GM19351 (cell line): ENCODE results near the gene SLC35F3.

Source experiments
- ATAC-seq: cut with Tn5 transposase; IDR thresholded peaks from one replicate; pipeline ENCODE4 v1.9.1; 2021; ENCODE audit warnings: mild to moderate bottlenecking, moderate library complexity; ENCODE audit not compliant: unreplicated experiment

The SLC35F3 gene

GRCh38 chr1:233971753-233972152 is 67.3 kb downstream of the SLC35F3 start:
- ATAC-seq: no peak

- ATAC-seq: no peak
These were observed 68.1 kb downstream of the SLC35F3 start for GRCh38 chr1:233972563-233972950.

DNA sequence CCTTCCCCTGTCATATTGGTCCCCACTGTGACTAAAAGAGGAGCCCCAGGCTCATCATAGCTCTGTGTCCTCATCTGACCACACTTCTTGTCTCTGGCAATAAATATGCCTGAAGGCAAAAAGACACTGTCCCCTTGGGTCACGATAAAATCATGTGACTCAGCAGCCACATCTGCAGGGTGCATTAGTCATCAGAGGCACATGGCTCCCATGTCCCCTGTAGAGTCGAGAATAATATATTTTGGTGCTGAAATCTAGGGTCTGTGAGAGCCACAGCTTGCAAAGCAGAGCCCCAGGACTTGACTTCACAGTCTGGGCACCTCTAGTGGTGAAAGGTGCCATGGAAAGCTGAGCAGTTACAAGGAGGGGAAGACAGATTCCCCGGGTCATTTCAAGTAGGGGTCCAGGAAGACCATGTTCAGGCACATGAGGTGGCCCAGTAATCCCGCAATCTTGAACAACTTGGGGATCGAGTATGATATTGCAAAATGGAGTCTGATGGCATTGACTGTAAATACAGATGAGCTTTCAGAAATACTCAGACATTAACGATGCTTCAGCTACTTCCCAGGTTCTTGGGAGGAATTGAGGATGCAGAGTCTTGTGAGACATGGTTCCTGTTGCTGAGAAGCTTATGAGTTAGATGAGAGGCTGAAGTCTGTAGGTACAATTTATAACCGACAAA is 68.6 kb downstream of the SLC35F3 start:
- no peak for ATAC-seq

- no peak for ATAC-seq
These were observed 71.0 kb downstream of the SLC35F3 start for GRCh38 chr1:233975486-233975885.

- no peak for ATAC-seq
These were observed 76.7 kb downstream of the SLC35F3 start for GRCh38 chr1:233981042-233981675.

GRCh38 chr1:233982827-233983518 is 78.5 kb downstream of the SLC35F3 start:
- ATAC-seq: no peak

DNA sequence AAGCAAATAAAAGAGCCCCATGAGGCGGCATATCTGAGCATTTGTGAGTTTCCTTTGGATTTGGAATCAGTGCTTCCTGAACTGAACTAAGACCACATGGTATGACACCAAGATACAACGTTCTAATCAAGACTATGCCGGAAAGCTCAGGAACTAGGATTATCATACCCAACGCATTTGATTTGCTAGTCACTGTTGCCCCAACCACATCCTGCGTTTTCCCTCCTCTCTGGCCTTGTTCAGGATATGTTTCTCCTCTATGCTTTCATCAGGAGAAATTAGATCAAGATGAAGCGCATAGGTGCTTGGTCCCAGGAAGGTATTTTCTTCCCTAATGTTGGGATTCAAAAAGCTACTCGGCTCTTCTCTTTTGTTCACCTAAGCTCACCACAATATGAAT is 79.3 kb downstream of the SLC35F3 start:
- ATAC-seq: no peak

GRCh38 chr1:233988963-233989696 is 84.7 kb downstream of the SLC35F3 start:
- ATAC-seq: no peak

DNA sequence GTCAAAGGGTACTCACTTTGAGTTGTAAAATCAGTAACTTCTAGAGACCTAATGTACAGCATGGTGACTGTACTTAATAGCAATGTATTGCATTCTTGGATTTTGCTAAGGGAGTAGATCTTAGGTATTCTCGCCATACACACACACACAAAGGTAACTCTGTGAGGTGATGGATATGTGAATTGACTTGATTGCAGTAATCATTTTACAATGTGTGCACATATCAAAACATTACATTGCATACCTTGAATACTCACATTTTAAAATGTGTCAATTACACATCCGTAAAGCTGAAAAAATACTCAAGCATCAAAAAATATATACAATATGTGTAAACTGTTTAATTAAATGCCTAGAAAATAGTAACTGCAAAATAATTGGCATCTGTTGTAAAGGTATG is 86.0 kb downstream of the SLC35F3 start:
- ATAC-seq: no peak

- ATAC-seq: peak; percentile 82
These were observed 89.2 kb downstream of the SLC35F3 start for GRCh38 chr1:233993651-233994050.

GRCh38 chr1:233994112-233994511 is 89.6 kb downstream of the SLC35F3 start:
- ATAC-seq: no peak

DNA sequence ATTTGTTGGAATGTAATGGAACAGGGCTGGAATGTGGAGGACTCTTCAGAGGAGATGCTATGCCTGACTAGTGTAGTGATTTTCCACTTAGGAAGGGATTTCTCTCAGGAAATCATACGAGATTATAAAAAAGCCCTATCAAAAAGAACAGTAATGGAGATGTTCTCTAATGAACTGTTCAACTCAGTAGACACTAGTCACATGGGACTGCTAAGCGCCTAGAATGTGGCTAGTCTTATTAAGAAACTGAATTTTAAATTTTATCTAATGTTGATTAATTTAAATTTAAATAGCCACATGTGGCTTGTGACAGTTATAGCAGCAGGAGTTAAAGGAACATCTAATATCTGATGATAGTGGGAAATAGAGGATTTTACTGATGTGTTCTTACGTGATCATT is 94.0 kb downstream of the SLC35F3 start:
- no peak for ATAC-seq

- ATAC-seq: no peak
These were observed 94.4 kb downstream of the SLC35F3 start for GRCh38 chr1:233998891-233999290.

DNA sequence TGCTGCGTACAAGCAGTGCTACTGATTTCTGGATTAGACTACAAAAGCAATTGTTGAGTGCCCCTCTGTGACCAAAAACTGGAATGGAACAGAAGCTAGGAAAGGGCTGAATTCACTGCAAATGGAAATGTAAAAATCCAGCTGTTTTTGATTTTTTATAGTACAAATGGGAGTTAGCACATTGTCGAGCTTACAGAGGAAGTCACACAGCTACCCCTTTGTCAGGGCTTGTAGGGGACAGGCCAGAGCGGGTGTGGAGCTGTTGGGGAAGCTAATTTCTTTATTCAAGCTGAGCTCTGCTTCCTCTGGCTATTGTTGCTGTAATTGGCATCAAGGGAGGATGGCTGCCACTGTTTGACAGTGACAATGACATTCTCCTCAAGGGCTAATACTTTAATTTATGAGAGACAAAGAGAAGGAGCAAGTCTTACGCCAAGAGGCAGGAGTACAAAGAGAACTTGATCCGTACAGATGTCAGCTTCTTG is 96.1 kb downstream of the SLC35F3 start:
- ATAC-seq: no peak

DNA sequence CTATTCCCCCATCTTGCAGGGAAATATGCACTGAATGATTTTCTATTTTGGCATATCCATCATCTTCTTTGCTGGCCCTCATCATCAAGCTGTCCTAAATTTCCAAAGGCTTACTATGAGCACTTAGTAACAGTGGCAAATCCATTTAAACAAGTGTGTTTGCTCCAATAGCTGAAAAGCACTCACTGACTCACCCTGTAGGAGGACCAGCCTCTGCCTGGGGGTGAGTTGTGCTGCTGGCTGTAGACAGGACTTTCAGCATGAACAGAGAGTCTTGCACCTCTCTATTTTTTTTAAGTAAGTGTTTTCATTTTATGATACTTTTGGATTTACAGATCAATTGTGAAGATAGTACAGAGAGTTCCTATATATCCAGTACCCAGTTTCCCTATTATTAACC is 97.3 kb downstream of the SLC35F3 start:
- no peak for ATAC-seq

- ATAC-seq: no peak
These were observed 100.1 kb downstream of the SLC35F3 start for GRCh38 chr1:234004591-234004990.

DNA sequence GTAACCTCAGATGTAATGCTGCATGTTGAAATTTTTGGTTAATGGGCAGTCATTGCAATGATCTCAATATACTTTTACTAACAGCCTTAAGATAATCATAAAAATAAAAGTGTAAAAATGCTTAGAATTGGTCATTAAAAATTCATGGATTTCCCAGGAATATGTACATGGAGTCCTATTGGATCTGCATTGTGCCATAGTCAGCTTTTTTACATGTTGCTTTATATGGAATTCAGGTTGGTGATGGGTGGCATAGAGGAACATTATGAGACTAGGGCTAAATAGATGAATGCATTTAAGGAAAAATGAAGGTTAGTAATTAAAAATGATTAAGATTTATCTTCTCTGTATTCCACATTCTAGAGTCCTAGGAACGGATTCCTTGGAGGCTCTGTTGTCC is 103.2 kb downstream of the SLC35F3 start:
- ATAC-seq: no peak

GRCh38 chr1:234008591-234008990 is 104.1 kb downstream of the SLC35F3 start:
- no peak for ATAC-seq

GRCh38 chr1:234009668-234010067 is 105.2 kb downstream of the SLC35F3 start:
- no peak for ATAC-seq

DNA sequence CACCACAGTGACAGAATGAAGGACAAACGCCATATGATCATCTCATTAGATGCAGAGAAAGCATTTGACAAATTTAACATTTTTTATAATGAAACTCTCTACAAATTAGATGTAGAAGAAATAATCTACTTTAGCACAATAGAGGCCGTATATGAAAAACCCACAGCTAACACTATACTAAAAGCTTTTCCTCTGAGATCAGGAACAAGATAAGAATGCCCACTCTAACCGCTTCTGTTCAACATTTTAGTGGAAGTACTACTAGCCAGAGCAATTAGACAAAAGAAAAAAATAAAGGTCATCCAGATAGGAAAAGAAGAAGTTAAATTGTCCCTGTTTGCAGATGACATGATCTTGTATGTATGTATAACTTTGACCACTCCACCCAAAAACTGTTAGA is 109.7 kb downstream of the SLC35F3 start:
- ATAC-seq: no peak

DNA sequence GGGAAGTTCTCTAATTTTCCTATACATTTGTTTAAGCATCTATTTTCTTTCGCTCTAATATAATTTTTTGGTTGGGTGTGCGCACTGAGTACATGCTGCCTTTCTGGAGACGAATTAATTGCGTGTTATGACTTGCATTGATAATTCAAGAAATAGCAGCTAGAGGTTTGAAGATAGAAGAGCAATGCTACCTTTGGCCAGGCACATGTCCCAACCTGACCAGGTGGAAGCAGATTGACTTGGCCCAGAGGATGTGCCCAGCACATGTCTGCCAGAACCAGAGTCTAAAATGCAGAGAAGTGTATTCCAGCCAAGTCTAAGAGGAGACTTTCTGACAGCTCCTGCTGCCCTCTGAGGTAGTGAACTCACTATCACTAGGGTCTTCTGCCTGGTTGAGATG is 114.3 kb downstream of the SLC35F3 start:
- ATAC-seq: no peak
